ENCODE measurements around the gene ADAMTS8.

DNA sequence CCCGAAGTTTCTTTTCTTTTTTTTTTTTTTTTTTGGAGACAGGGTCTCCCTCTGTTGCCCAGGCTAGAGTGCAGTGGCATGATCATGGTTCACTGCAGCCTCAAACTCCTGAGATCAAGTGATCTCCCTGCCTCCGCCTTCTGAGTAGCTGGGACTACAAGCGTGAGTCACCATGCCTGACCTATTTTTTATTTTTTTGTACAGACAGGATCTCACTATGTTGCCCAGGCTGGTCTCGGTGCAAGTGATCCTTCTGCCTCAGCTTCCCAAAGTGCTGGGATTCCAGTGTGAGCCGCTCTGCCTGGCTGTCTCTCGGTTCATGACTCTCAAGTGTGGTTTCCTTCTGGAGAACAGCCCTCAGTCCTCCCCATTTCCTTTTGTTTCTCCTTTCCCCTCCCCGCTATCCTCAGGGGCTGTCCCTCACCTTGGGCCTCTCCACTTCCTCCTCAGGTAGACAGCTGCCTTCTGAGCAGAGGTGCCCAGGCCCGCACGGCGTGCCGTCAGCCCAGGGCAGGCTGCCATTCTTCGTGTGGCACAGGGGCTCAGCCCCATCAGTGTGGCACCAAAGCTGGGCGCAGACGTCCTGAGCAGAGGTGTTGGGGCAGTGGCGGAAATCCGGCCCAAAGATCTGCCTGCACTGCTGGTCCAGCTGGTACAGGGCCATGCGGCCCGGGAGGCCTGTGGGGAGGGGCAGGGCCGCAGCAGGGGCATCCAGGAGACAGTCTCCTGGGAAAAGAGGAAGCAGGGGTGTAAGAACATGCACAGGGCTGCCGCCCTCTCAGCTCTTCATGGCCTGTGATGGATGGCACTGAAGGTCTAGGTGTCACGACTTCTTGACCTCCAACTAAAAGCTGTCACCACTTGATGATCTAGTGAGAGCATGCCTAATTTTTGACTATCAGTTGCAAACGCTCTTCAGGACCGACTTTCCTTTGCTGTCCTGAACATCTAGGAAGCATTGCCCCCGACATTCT is 14.0 kb downstream of the ADAMTS8 start:
- TF ChIP-seq CTCF (IDR thresholded peaks at IDR 0.05) (no peak), POLR2A (IDR thresholded peaks at IDR 0.05) (no peak)
